ENCODE results near the gene BRD4.
"Not testable (repeated sequence)": the region's sequence is repeated elsewhere in the genome, so short reads cannot be mapped to it uniquely, and the experiment has no call there.

Gene BRD4

DNA sequence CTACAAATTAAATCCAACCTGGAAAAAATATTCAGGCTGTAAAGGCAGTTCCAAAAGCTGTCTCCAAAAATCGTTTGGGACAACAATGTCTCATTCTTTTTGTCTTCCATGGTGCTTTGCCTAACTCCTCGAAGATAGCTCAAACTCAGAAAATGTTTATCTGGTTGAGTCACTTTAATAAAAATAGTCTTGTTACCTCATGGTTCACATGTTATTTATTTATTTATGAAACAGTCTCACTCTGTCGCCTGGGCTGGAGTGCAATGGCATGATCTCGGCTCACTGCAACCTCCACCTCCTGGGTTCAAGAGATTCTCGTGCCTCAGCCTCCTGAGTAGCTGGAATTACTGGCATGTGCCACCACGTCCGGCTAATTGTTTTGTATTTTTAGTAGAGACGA lies 4.9 kb upstream of the BRD4 start:
- Histone ChIP-seq H3K4me1 (ENCODE audit: control insufficient read depth in 1 of 2, insufficient read depth in 1 of 2, low read depth in 1 of 2, low read length in 1 of 2) (peaks cover 20 to 21% of the 10 kb centered on the region in 2 experiments), H3K27ac (no peak overlapping the region), H3K9me3 (no peaks in the 10 kb centered on the region), H3K36me3 (peaks cover 4% of the 10 kb centered on the region), H3K27me3 (no peaks in the 10 kb centered on the region), H3K4me3 (ENCODE audit: low read depth in 1 of 2, low read length in 1 of 2) (no peak overlapping the region)
- no peak for TF ChIP-seq CTCF (IDR thresholded peaks at IDR 0.05)

- H3K4me1 ChIP-seq (ENCODE audit: control insufficient read depth in 1 of 2, insufficient read depth in 1 of 2, low read depth in 1 of 2, low read length in 1 of 2) = peaks cover 24% of the 10 kb centered on the region in 2 experiments
- H3K27me3 ChIP-seq; H3K4me3 ChIP-seq (ENCODE audit: low read depth in 1 of 2, low read length in 1 of 2); H3K36me3 ChIP-seq; H3K9me3 ChIP-seq; H3K27ac ChIP-seq: not testable (repeated sequence)
These were observed 3.7 kb upstream of the BRD4 start for GRCh38 chr19:15335992-15336391.

GRCh38 chr19:15331419-15332310 lies 674 bp downstream of the BRD4 start:
- no peak for TF ChIP-seq CTCF (IDR thresholded peaks at IDR 0.05)
- peaks cover 56 to 67% of the 10 kb centered on the region in 2 experiments for H3K4me1 ChIP-seq (ENCODE audit: control insufficient read depth in 1 of 2, insufficient read depth in 1 of 2, low read depth in 1 of 2, low read length in 1 of 2)
- no peaks in the 10 kb centered on the region for H3K27me3 ChIP-seq
- no peaks in the 10 kb centered on the region for H3K9me3 ChIP-seq
- H3K4me3 ChIP-seq (ENCODE audit: low read depth in 1 of 2, low read length in 1 of 2) = peak overlapping the region; percentile 85 to 91
- no peaks in the 10 kb centered on the region for H3K36me3 ChIP-seq
- H3K27ac ChIP-seq = peak overlapping the region; percentile 96

DNA sequence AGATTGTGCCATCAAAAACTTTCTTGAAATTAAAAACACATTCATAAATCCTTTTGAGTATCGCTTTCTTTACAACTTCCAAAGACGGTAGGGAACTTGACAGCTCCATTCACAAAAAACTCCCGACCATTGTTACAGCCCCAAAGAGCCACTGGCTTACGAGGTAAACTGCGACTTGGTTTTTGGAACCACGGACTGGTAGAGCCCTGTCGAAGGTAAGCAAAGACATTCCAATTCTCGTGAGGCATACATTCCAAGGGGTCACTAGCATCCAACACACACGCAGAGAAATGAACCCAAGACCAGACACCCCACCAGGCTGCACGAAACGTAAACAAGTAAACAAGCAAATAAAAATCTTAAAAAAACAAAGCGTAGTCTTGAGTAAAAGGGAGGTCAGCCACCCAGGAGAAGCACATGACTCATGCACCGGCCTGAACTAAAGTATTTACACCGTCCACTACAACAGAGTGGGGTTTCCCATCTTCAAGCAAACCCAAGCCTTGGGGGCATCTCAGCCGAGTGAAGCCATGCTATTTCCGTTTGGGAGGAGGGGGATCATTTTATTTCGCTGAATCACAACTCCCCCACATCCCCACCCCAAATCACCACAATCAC lies 1.4 kb downstream of the BRD4 start:
- H3K4me1 ChIP-seq (ENCODE audit: control insufficient read depth in 1 of 2, insufficient read depth in 1 of 2, low read depth in 1 of 2, low read length in 1 of 2) = peaks cover 63 to 74% of the 10 kb centered on the region in 2 experiments
- no peaks in the 10 kb centered on the region for H3K27me3 ChIP-seq
- H3K9me3 ChIP-seq = no peaks in the 10 kb centered on the region
- no peaks in the 10 kb centered on the region for H3K36me3 ChIP-seq
- peak overlapping the region; percentile 96 for H3K27ac ChIP-seq
- no peak for TF ChIP-seq CTCF (IDR thresholded peaks at IDR 0.05)
- H3K4me3 ChIP-seq (ENCODE audit: low read depth in 1 of 2, low read length in 1 of 2) = peak overlapping the region; percentile 85 to 91

GRCh38 chr19:15328312-15328711 lies 4.0 kb downstream of the BRD4 start:
- Histone ChIP-seq H3K36me3 (no peaks in the 10 kb centered on the region), H3K27ac (no peak overlapping the region), H3K4me1 (ENCODE audit: control insufficient read depth in 1 of 2, insufficient read depth in 1 of 2, low read depth in 1 of 2, low read length in 1 of 2) (peaks cover 76 to 85% of the 10 kb centered on the region in 2 experiments), H3K9me3 (no peaks in the 10 kb centered on the region), H3K4me3 (ENCODE audit: low read depth in 1 of 2, low read length in 1 of 2) (no peak overlapping the region), H3K27me3 (no peaks in the 10 kb centered on the region)
- TF ChIP-seq CTCF (IDR thresholded peaks at IDR 0.05) = no peak

Data from neutrophil (primary cell).